ENCODE data around the gene TRAPPC4.

TRAPPC4 gene

DNA sequence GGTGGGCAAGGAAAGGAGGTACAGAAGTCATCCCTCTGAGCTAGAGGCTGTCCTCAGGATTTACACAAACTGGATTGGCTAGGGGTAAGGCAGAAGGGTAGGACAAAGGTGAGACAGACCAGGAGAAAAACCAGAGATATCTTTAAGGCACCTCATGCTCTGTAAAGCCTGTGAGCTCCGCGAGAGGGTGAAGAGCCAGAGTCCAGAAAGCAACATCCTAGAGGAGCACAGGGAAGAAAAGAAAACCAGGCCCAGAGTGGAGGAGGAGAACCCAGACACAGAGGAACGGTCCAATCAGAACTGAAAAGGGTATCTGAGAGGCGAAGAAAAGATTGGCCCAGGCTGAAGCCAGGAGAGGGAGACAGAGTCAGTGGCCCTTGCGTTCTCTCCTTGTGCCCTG is 7.0 kb downstream of the TRAPPC4 start:
- Histone ChIP-seq H3K9ac (ENCODE audit: low read depth, low read length) (no peak overlapping the region), H3K79me2 (ENCODE audit: insufficient read depth, low read length) (peaks cover 13% of the 10 kb centered on the region), H3K4me1 (ENCODE audit: insufficient read depth, low read length) (peaks cover 9% of the 10 kb centered on the region), H3K4me3 (ENCODE audit: low read depth in 1 of 2, low read length in 2 of 2) (no peak overlapping the region), H2AFZ (ENCODE audit: low read depth, low read length) (no peak overlapping the region), H3K27me3 (ENCODE audit: insufficient read depth, low read length, poor library complexity) (no peaks in the 10 kb centered on the region), H3K36me3 (ENCODE audit: insufficient read depth, low read length) (peaks cover 44% of the 10 kb centered on the region), H3K4me2 (ENCODE audit: insufficient read depth, low read length) (no peak overlapping the region), H3K27ac (ENCODE audit: low read length) (no peak overlapping the region), H3K9me3 (ENCODE audit: insufficient read depth, low read length, severe bottlenecking) (no peaks in the 10 kb centered on the region), H4K20me1 (ENCODE audit: insufficient read depth, low read length) (no peaks in the 10 kb centered on the region)
- no peak for TF ChIP-seq EZH2 (IDR thresholded peaks at IDR 0.05; ENCODE audit: borderline replicate concordance, low read depth, low read length, severe bottlenecking)
- TF ChIP-seq, protein P1, sequence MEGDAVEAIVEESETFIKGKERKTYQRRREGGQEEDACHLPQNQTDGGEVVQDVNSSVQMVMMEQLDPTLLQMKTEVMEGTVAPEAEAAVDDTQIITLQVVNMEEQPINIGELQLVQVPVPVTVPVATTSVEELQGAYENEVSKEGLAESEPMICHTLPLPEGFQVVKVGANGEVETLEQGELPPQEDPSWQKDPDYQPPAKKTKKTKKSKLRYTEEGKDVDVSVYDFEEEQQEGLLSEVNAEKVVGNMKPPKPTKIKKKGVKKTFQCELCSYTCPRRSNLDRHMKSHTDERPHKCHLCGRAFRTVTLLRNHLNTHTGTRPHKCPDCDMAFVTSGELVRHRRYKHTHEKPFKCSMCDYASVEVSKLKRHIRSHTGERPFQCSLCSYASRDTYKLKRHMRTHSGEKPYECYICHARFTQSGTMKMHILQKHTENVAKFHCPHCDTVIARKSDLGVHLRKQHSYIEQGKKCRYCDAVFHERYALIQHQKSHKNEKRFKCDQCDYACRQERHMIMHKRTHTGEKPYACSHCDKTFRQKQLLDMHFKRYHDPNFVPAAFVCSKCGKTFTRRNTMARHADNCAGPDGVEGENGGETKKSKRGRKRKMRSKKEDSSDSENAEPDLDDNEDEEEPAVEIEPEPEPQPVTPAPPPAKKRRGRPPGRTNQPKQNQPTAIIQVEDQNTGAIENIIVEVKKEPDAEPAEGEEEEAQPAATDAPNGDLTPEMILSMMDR (IDR thresholded peaks at IDR 0.05; ENCODE audit: borderline replicate concordance, extremely low read depth, low read length, poor library complexity, severe bottlenecking) = no peak
- no peak for DNase-seq
- ATAC-seq (ENCODE audit: insufficient read depth, low read depth) = no peak

DNA sequence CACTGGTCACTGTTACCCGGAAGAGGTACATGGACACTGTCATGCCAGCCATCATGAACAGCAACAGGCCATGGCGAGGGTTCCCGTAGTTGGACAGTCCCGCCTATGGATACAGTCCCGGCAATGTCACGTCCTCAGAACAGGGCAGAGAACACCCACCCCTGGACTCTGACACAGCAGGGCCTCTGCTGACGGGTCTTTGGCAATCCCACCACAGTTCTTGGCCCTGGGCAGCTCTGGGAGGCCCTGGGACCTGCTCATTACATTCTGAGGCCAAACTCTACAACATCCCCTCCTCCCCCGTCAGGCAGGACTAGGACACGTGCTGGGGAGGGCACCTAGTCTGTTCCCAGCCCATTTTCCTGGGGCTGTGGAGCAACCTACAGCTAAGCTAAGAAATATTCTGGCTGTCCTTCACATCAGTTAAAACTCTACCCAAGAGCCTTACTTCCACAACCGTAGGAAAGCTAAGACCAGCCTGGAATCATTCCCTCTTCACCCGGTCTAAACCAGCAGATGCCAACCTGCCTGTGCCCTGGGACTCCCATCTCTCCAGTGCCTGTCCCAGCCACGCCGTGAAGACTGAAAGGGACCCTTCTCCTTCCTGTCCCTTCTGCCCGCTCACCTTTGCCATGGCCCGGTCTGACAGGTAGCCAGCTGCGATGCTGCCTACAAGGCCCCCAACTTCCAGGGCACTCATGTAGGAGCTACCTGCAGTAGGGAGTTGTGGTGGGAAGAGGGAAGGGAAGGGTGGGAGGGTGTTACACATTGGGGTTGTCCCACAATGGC is 7.6 kb downstream of the TRAPPC4 start:
- Histone ChIP-seq H4K20me1 (ENCODE audit: insufficient read depth, low read length) (no peaks in the 10 kb centered on the region), H3K9me3 (ENCODE audit: insufficient read depth, low read length, severe bottlenecking) (no peaks in the 10 kb centered on the region), H3K9ac (ENCODE audit: low read depth, low read length) (no peak overlapping the region), H3K36me3 (ENCODE audit: insufficient read depth, low read length) (peaks cover 42% of the 10 kb centered on the region), H3K79me2 (ENCODE audit: insufficient read depth, low read length) (peaks cover 7% of the 10 kb centered on the region), H2AFZ (ENCODE audit: low read depth, low read length) (no peak overlapping the region), H3K4me2 (ENCODE audit: insufficient read depth, low read length) (no peak overlapping the region), H3K4me1 (ENCODE audit: insufficient read depth, low read length) (peaks cover 13% of the 10 kb centered on the region), H3K27me3 (ENCODE audit: insufficient read depth, low read length, poor library complexity) (no peaks in the 10 kb centered on the region), H3K4me3 (ENCODE audit: low read depth in 1 of 2, low read length in 2 of 2) (no peak overlapping the region), H3K27ac (ENCODE audit: low read length) (no peak overlapping the region)
- TF ChIP-seq, protein P1 (IDR thresholded peaks at IDR 0.05; ENCODE audit: borderline replicate concordance, extremely low read depth, low read length, poor library complexity, severe bottlenecking) = no peak
- TF ChIP-seq EZH2 (IDR thresholded peaks at IDR 0.05; ENCODE audit: borderline replicate concordance, low read depth, low read length, severe bottlenecking) = no peak
- DNase-seq = no peak
- ATAC-seq (ENCODE audit: insufficient read depth, low read depth) = no peak

DNA sequence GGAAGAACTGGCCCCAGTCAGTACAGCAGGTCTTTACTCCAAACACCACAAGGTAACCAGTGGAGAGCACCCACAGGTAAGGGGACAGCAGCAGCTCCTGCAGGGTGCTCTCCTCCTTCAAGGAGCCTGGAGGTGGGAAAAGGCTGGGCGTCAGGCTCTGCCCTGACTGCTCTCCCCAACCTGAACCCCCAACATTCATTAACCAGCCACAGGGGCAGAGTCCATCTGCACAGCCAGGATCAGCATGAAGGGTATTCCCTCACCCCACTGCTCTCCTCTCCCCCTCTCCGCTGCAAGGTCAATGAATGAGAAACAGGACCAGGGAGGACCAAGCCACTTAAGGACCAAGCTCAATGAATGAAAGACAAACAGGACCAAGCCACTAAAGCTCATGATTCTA is 8.4 kb downstream of the TRAPPC4 start:
- DNase-seq (no peak), ATAC-seq (ENCODE audit: insufficient read depth, low read depth) (no peak)
- Histone ChIP-seq H2AFZ (ENCODE audit: low read depth, low read length) (no peak overlapping the region), H3K4me1 (ENCODE audit: insufficient read depth, low read length) (peaks cover 16% of the 10 kb centered on the region), H3K9ac (ENCODE audit: low read depth, low read length) (no peak overlapping the region), H4K20me1 (ENCODE audit: insufficient read depth, low read length) (no peaks in the 10 kb centered on the region), H3K4me2 (ENCODE audit: insufficient read depth, low read length) (no peak overlapping the region), H3K79me2 (ENCODE audit: insufficient read depth, low read length) (no peaks in the 10 kb centered on the region; the same call in 1 of the 2 replicates), H3K27ac (ENCODE audit: low read length) (no peak overlapping the region), H3K4me3 (ENCODE audit: low read depth in 1 of 2, low read length in 2 of 2) (no peak overlapping the region), H3K27me3 (ENCODE audit: insufficient read depth, low read length, poor library complexity) (no peaks in the 10 kb centered on the region), H3K9me3 (ENCODE audit: insufficient read depth, low read length, severe bottlenecking) (no peaks in the 10 kb centered on the region), H3K36me3 (ENCODE audit: insufficient read depth, low read length) (peaks cover 34% of the 10 kb centered on the region)
- TF ChIP-seq, protein P1 (IDR thresholded peaks at IDR 0.05; ENCODE audit: borderline replicate concordance, extremely low read depth, low read length, poor library complexity, severe bottlenecking) = no peak
- TF ChIP-seq EZH2 (IDR thresholded peaks at IDR 0.05; ENCODE audit: borderline replicate concordance, low read depth, low read length, severe bottlenecking) = no peak

All from DND-41 (cell line).